ENCODE results near the gene USP10.

Gene USP10

GRCh38 chr16:84810518-84811273 is 110.9 kb downstream of the USP10 start:
- no peak for DNase-seq

GRCh38 chr16:84811529-84811928 is 111.7 kb downstream of the USP10 start:
- DNase-seq: no peak

- DNase-seq: no peak
These were observed 113.5 kb downstream of the USP10 start for GRCh38 chr16:84813141-84813934.

- DNase-seq: no peak
These were observed 115.7 kb downstream of the USP10 start for GRCh38 chr16:84815462-84815861.

GRCh38 chr16:84816023-84816422 is 116.2 kb downstream of the USP10 start:
- DNase-seq: no peak

GRCh38 chr16:84816485-84816884 is 116.7 kb downstream of the USP10 start:
- DNase-seq: no peak

GRCh38 chr16:84817206-84817605 is 117.4 kb downstream of the USP10 start:
- DNase-seq: no peak

- no peak for DNase-seq
These were observed 117.8 kb downstream of the USP10 start for GRCh38 chr16:84817613-84818012.

GRCh38 chr16:84818133-84818532 is 118.3 kb downstream of the USP10 start:
- no peak for DNase-seq

GRCh38 chr16:84818989-84819643 is 119.3 kb downstream of the USP10 start:
- no peak for DNase-seq

GRCh38 chr16:84819644-84820304 is 120.0 kb downstream of the USP10 start, which contains the start of gene CRISPLD2:
TSS of gene CRISPLD2 (plus strand) at chr16:84819985. CDS start at chr16:84838496, 18,511 bp downstream.
- peak; percentile 81 to 83 for DNase-seq

- DNase-seq: no peak
These were observed 120.5 kb downstream of the USP10 start for GRCh38 chr16:84820305-84820684.

- DNase-seq: no peak
These were observed 121.0 kb downstream of the USP10 start for GRCh38 chr16:84820771-84821170.

- DNase-seq: no peak
These were observed 121.4 kb downstream of the USP10 start for GRCh38 chr16:84821179-84821578.

- no peak for DNase-seq
These were observed 122.2 kb downstream of the USP10 start for GRCh38 chr16:84821728-84822689.

GRCh38 chr16:84822990-84823389 is 123.2 kb downstream of the USP10 start:
- DNase-seq: no peak

GRCh38 chr16:84823484-84823883 is 123.7 kb downstream of the USP10 start:
- no peak for DNase-seq

GRCh38 chr16:84823926-84824325 is 124.1 kb downstream of the USP10 start:
- no peak for DNase-seq

GRCh38 chr16:84825896-84826557 is 126.2 kb downstream of the USP10 start:
- DNase-seq: no peak

- DNase-seq: no peak
These were observed 126.8 kb downstream of the USP10 start for GRCh38 chr16:84826558-84826941.

- DNase-seq: no peak
These were observed 127.4 kb downstream of the USP10 start for GRCh38 chr16:84827131-84827574.

All from stimulated activated CD4-positive, alpha-beta T cell treated with anti-CD3 and anti-CD28 coated beads, Interleukin-2, amount 100 ng/mL, for 48 hours (primary cell).